Endothelial cell (in vitro differentiated cells): Measurements from ENCODE around the gene XBP1. TPM values are rescaled to one million over a fixed set of nuclear protein-coding genes. Genes with fewer than 3 reads are reported as not detected.
"Not testable (repeated sequence)": the region's sequence is repeated elsewhere in the genome, so short reads cannot be mapped to it uniquely, and the experiment has no call there.

Source experiments
- DNase-seq: peaks from one replicate; pipeline ENCODE4 v3.0.0; 2021; ENCODE audit warnings: low spot score
- H3K27ac Mint-ChIP-seq: one replicate; pipeline ENCODE4 v1.8.0; 2021; ENCODE audit warnings: mixed read lengths, inconsistent platforms; ENCODE audit not compliant: unreplicated experiment
- H3K27me3 Mint-ChIP-seq: one replicate; pipeline ENCODE4 v1.8.0; 2021; ENCODE audit warnings: mild to moderate bottlenecking, moderate library complexity, mixed read lengths, inconsistent platforms; ENCODE audit not compliant: unreplicated experiment
- H3K36me3 Mint-ChIP-seq: one replicate; pipeline ENCODE4 v1.8.0; 2021; ENCODE audit warnings: mild to moderate bottlenecking, low read depth, mixed read lengths, inconsistent platforms; ENCODE audit not compliant: unreplicated experiment
- H3K4me1 Mint-ChIP-seq: one replicate; pipeline ENCODE4 v1.8.0; 2021; ENCODE audit warnings: mild to moderate bottlenecking, mixed read lengths, inconsistent platforms; ENCODE audit not compliant: unreplicated experiment
- H3K4me3 Mint-ChIP-seq: one replicate; pipeline ENCODE4 v1.8.0; 2021; ENCODE audit warnings: mild to moderate bottlenecking, mixed read lengths, inconsistent platforms; ENCODE audit not compliant: unreplicated experiment
- H3K9me3 Mint-ChIP-seq: one replicate; pipeline ENCODE4 v1.8.0; 2021; ENCODE audit warnings: mixed read lengths, inconsistent platforms; ENCODE audit not compliant: unreplicated experiment
- total RNA-seq: library from RNA; stranded (reverse); fragmentation: NEBNext Ultra II Directional; extraction: Animal tissue kit (Norgen Biotek cat#: 25700); gene quantifications from one replicate; pipeline ENCODE4 v1.2.1, GENCODE V29; 2021; ENCODE audit not compliant: unreplicated experiment
- TF ChIP-seq, protein P1 (sequence below): fragments of 200-600 bp; sonication (generic); IDR thresholded peaks from one replicate; pipeline ENCODE4 v1.5.0; 2021; ENCODE audit warnings: antibody characterized with exemption; ENCODE audit not compliant: unreplicated experiment

The XBP1 gene
- total RNA-seq, 1 donor from 2014 or later = 71.3 TPM

DNA sequence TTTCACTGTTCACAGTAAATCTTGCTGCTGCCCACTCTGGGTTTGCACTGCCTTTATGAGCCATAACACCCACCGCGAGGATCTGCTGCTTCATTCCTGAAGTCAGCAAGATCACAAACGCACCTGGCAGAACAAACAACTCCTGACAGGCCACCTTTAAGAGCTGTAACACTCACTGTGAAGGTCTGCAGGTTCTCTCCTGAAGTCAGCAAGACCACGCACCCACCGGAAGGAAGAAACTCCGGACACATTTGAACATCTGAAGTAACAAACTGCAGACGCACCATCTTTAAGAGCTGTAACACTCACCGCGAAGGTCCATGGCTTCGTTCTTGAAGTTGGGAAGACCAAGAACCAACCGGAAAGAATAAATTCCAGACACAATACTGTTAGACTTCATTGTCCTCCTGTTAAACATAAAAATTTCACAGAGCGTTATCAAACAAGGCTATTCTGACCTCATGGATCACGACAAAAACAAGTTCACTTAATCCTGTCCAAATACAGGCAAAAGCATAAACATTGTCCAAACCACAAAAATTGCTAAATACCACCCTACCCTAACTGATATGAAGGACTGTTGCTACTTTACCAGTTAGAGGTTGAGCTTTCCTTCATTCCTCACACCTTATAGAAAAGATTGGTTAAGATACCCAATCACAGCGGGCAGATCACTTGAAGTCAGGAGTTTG is 30.8 kb downstream of the XBP1 start:
- Mint-ChIP-seq H3K4me3 (peak overlapping the region; percentile 60), H3K27ac (peak overlapping the region; percentile 70), H3K4me1 (peaks cover 5% of the 10 kb centered on the region), H3K27me3 (peaks cover 1% of the 10 kb centered on the region), H3K9me3 (no peaks in the 10 kb centered on the region), H3K36me3 (peaks cover 6% of the 10 kb centered on the region)
- no peak for DNase-seq
- TF ChIP-seq, protein P1, sequence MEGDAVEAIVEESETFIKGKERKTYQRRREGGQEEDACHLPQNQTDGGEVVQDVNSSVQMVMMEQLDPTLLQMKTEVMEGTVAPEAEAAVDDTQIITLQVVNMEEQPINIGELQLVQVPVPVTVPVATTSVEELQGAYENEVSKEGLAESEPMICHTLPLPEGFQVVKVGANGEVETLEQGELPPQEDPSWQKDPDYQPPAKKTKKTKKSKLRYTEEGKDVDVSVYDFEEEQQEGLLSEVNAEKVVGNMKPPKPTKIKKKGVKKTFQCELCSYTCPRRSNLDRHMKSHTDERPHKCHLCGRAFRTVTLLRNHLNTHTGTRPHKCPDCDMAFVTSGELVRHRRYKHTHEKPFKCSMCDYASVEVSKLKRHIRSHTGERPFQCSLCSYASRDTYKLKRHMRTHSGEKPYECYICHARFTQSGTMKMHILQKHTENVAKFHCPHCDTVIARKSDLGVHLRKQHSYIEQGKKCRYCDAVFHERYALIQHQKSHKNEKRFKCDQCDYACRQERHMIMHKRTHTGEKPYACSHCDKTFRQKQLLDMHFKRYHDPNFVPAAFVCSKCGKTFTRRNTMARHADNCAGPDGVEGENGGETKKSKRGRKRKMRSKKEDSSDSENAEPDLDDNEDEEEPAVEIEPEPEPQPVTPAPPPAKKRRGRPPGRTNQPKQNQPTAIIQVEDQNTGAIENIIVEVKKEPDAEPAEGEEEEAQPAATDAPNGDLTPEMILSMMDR = no peak

DNA sequence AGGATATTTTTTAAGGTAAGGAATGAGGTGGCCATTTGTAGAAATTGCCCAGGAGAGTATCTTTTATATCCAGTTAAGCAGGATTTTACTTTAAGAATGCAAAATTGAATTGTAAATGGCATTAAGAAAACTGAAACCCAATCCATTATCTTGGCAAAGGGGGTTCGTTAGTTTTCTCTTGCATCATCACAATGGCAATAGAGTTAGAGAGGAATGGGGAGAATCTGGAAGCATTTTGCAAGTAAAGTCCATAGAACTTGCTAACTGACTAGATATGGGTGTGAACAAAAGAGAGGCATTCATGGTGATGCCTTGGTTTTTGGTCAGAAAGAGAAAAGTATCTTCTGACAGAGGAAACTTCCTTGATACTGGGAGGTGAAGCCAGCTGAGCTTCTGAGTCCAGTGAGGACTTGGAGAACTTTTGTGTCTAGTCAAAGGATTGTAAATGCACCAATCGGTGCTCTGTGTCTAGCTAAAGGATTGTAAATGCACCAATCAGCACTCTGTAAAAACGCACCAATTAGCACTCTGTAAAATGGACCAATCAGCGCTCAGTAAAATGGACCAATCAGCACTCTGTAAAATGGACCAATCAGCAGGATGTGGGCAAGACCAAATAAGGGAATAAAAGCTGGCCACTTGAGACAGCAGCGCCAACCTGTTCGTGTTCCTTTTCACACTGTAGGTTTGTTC is 31.5 kb downstream of the XBP1 start:
- H3K27ac Mint-ChIP-seq = no peak overlapping the region
- DNase-seq = no peak
- H3K36me3 Mint-ChIP-seq = peaks cover 6% of the 10 kb centered on the region
- H3K27me3 Mint-ChIP-seq = peaks cover 1% of the 10 kb centered on the region
- peaks cover 5% of the 10 kb centered on the region for H3K4me1 Mint-ChIP-seq
- H3K9me3 Mint-ChIP-seq = no peaks in the 10 kb centered on the region
- TF ChIP-seq, protein P1 = no peak
- no peak overlapping the region for H3K4me3 Mint-ChIP-seq

DNA sequence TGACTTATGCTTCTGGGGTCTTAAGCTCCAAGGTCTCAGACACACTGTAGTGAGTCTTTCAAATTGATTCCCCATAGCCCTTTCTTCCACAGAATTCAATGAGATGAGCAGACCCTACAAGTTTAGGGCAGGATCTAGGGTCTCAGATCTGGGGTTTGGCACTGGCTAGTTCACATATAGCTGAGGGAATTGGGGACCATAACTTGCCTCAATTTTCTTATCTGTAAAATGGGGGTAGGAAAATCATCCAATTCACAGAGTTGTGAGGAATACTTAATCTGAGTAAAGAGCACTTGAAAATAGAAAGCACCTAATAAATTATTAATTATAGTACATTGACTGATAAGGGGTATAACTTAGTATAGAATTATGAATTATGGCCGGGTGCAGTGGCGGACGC is 33.7 kb downstream of the XBP1 start:
- TF ChIP-seq, protein P1 = no peak
- H3K4me1 Mint-ChIP-seq = no peaks in the 10 kb centered on the region
- no peaks in the 10 kb centered on the region for H3K36me3 Mint-ChIP-seq
- DNase-seq = no peak
- no peak overlapping the region for H3K4me3 Mint-ChIP-seq
- H3K9me3 Mint-ChIP-seq = no peaks in the 10 kb centered on the region
- no peak overlapping the region for H3K27ac Mint-ChIP-seq
- no peaks in the 10 kb centered on the region for H3K27me3 Mint-ChIP-seq

DNA sequence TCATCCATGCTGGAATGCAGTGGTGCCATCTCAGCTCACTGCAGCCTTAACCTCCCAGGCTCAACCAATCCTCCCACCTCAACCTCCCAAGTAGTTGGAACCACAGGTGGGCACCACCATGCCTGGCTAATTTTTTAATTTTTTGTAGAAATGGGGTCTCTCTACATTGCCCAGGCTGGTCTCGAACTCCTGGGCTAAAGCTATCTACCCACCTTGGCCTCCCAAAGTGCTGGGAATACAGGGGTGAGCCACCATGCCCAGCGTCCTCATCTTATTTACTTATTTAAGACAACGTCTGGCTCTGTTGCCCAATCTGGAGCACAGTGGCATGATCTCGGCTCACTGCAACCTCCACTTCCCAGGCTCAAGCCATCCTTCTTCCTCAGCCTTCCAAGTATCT is 38.4 kb downstream of the XBP1 start:
- H3K27me3 Mint-ChIP-seq = not testable (repeated sequence)

DNA sequence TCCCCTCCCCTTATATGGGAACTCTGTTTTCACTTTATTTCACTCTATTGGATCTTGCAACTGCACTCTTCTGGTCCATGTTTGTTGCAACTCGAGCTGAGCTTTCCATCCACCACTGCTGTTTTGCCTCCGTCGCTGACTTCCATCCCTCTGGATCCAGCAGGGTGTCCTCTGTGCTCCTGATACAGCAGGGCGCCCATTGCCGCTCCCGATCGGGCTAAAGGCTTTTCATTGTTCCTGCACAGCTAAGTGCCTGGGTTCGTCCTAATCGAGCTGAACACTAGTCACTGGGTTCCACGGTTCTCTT is 39.0 kb downstream of the XBP1 start:
- H3K27ac Mint-ChIP-seq = no peak overlapping the region
- H3K4me1 Mint-ChIP-seq = peaks cover 9% of the 10 kb centered on the region
- no peaks in the 10 kb centered on the region for H3K27me3 Mint-ChIP-seq

More for the DNA sequence above, 38.4 kb downstream of the XBP1 start:
- DNase-seq, H3K27ac Mint-ChIP-seq, H3K4me1 Mint-ChIP-seq, H3K9me3 Mint-ChIP-seq, H3K4me3 Mint-ChIP-seq, H3K36me3 Mint-ChIP-seq: not testable (repeated sequence)

More for the DNA sequence above, 39.0 kb downstream of the XBP1 start:
- no peaks in the 10 kb centered on the region for H3K9me3 Mint-ChIP-seq
- no peak overlapping the region for H3K4me3 Mint-ChIP-seq
- DNase-seq = no peak
- TF ChIP-seq, protein P1 = no peak
- H3K36me3 Mint-ChIP-seq = peaks cover 3% of the 10 kb centered on the region
